B cell (primary cell): ENCODE measurements around the gene SLF2. TPM values are rescaled to one million over a fixed set of nuclear protein-coding genes. Genes with fewer than 3 reads are reported as not detected.

ENCODE experiments used
- ATAC-seq: fragments of 200-7000 bp; cut with Tn5 transposase; one replicate; pipeline ENCODE4 v1.10.0; 2021; ENCODE audit warnings: low read depth, mild to moderate bottlenecking, moderate number of reproducible peaks, moderate library complexity
- CTCF ChIA-PET: fragments of 350-600 bp; sonication (Branson Sonifier 250); formaldehyde crosslinking; loops from one replicate; lab custom pipeline; 2021; ENCODE audit warnings: antibody characterized with exemption, inconsistent platforms; lab: Charles Lee
- POLR2A ChIA-PET: fragments of 350-600 bp; sonication (Branson Sonifier 250); formaldehyde crosslinking; loops from one replicate; lab custom pipeline; 2021; ENCODE audit warnings: antibody characterized with exemption; lab: Charles Lee
- DNase-seq: peaks from one replicate; pipeline ENCODE4 v3.0.0; 2013
- H2AFZ ChIP-seq: 2 replicates; pipeline ENCODE4 v1.6.1; 2012; ENCODE audit warnings: mild to moderate bottlenecking, low read depth, low read length; ENCODE audit not compliant: insufficient read depth, poor library complexity, severe bottlenecking
- H3K27ac ChIP-seq, 2 donors: 1 replicate in 1 of 2; 2 replicates in 1 of 2; pipeline ENCODE4 v1.5.1; 2012 to 2013; ENCODE audit warnings: low read length in 2 of 2, mild to moderate bottlenecking in 2 of 2, moderate library complexity in 1 of 2
- H3K27me3 ChIP-seq, 4 experiments: fragments of 200-600 bp in 1 of 4; sonication (generic) in 1 of 4; replicated peaks in 1 of 4; 1 replicate in 2 of 4; 2 replicates in 2 of 4; pipeline versions ENCODE4 v1.6.1 to v1.7.0; 2013 to 2016; ENCODE audit warnings: low read length in 3 of 4, mild to moderate bottlenecking in 2 of 4, mixed read lengths in 1 of 4, moderate library complexity in 1 of 4; ENCODE audit not compliant: insufficient read depth in 4 of 4, control insufficient read depth in 3 of 4; ENCODE audit errors: control extremely low read depth in 1 of 4
- H3K36me3 ChIP-seq, 2 experiments: replicated peaks in 1 of 2; 1 replicate in 1 of 2; 2 replicates in 1 of 2; pipeline versions ENCODE4 v1.6.1 to v1.7.1; 2013; ENCODE audit warnings: low read length in 1 of 2; ENCODE audit not compliant: insufficient read depth in 2 of 2, control insufficient read depth in 1 of 2; ENCODE audit errors: control extremely low read depth in 1 of 2, extremely low read depth in 1 of 2
- H3K4me1 ChIP-seq, 2 donors: fragments of 200-600 bp in 1 of 2; sonication (generic) in 1 of 2; 1 replicate in 1 of 2; 2 replicates in 1 of 2; pipeline versions ENCODE4 v1.5.1 to v1.6.1; 2013 to 2017; ENCODE audit warnings: low read length in 2 of 2; ENCODE audit not compliant: control insufficient read depth in 2 of 2, insufficient read depth in 2 of 2
- H3K4me2 ChIP-seq: replicated peaks from 2 replicates; pipeline ENCODE3; 2012; ENCODE audit warnings: mild to moderate bottlenecking, low read depth, low read length; ENCODE audit not compliant: poor library complexity, severe bottlenecking
- H3K4me3 ChIP-seq, 5 experiments: fragments of 200-600 bp in 1 of 5; sonication (generic) in 1 of 5; 1 replicate in 3 of 5; 2 replicates in 2 of 5; pipeline versions ENCODE4 v1.5.1 to v1.7.0; 2011 to 2016; ENCODE audit warnings: low read length in 4 of 5, mild to moderate bottlenecking in 4 of 5, low read depth in 2 of 5, control low read depth in 1 of 5, moderate library complexity in 1 of 5; ENCODE audit not compliant: insufficient read depth in 1 of 5; ENCODE audit errors: control extremely low read depth in 1 of 5, extremely low read depth in 1 of 5
- H3K79me2 ChIP-seq: fragments of 200-600 bp; sonication (generic); one replicate; pipeline ENCODE4 v1.6.0; 2016; ENCODE audit warnings: low read length; ENCODE audit not compliant: control insufficient read depth, insufficient read depth
- H3K9ac ChIP-seq: fragments of 200-600 bp; sonication (generic); 2 replicates; pipeline ENCODE4 v1.6.1; 2017; ENCODE audit warnings: mild to moderate bottlenecking, low read length, moderate library complexity
- H3K9me3 ChIP-seq, 3 donors: one replicate each; pipeline versions ENCODE4 v1.6.1 to v1.7.1; 2013; ENCODE audit warnings: low read length in 2 of 3; ENCODE audit not compliant: control insufficient read depth in 2 of 3, insufficient read depth in 1 of 3; ENCODE audit errors: control extremely low read depth in 1 of 3
- H4K20me1 ChIP-seq: 2 replicates; pipeline ENCODE4 v1.6.0; 2012; ENCODE audit warnings: mild to moderate bottlenecking, low read length; ENCODE audit not compliant: insufficient read depth, control insufficient read depth, poor library complexity, severe bottlenecking
- H3K27ac Mint-ChIP-seq: one replicate; pipeline ENCODE4 v1.8.0; 2021; ENCODE audit warnings: mixed read lengths
- H3K27me3 Mint-ChIP-seq: one replicate; pipeline ENCODE4 v1.8.0; 2021; ENCODE audit warnings: mixed read lengths
- H3K4me1 Mint-ChIP-seq: one replicate; pipeline ENCODE4 v1.8.0; 2021; ENCODE audit warnings: mixed read lengths
- H3K4me3 Mint-ChIP-seq: one replicate; pipeline ENCODE4 v1.8.0; 2021; ENCODE audit warnings: mixed read lengths
- H3K9me3 Mint-ChIP-seq: one replicate; pipeline ENCODE4 v1.8.0; 2022; ENCODE audit warnings: mixed read lengths; ENCODE audit not compliant: insufficient read depth
- CTCF ChIP-seq: fragments of 200-600 bp; IDR thresholded peaks from one replicate; pipeline ENCODE4 v1.8.0; 2022; ENCODE audit warnings: antibody characterized with exemption, mild to moderate bottlenecking
- EZH2 ChIP-seq: IDR thresholded peaks from 2 replicates; pipeline ENCODE4 v1.6.1; 2012; ENCODE audit warnings: borderline replicate concordance, low read depth, mild to moderate bottlenecking, moderate library complexity, low read length; ENCODE audit not compliant: insufficient read depth, poor library complexity, severe bottlenecking
- WGBS: methylation state at CpG from one replicate; pipeline ENCODE4 v1.1.5; 2013; ENCODE audit warnings: missing lambda C conversion rate; ENCODE audit not compliant: insufficient coverage; 5-methylcytosine and 5-hydroxymethylcytosine counted together
- intact Hi-C: fragments of 100-400 bp; cut with micrococcal nuclease; formaldehyde crosslinking; loops from one replicate; pipeline ENCODE4 v1.10.0; 2022
- polyA plus RNA-seq: library from polyadenylated mRNA; depleted of rRNA; stranded (reverse); fragments of >200 nt; gene quantifications from 2 replicates; pipeline ENCODE4 v1.2.3, GENCODE V29; 2012
- total RNA-seq, 2 donors: library from RNA; stranded (reverse); fragments of 120-200 nt in 1 of 2; gene quantifications; 1 replicate in 1 of 2; 2 replicates in 1 of 2; pipeline versions ENCODE4 v1.2.3 to v1.2.4, GENCODE V29; 2013 to 2022

The SLF2 gene
- total and polyA plus RNA-seq, 2 donors (not counting 1 experiment from before 2014, with no cell fraction given), result 11.8 to 65.6 TPM

DNA sequence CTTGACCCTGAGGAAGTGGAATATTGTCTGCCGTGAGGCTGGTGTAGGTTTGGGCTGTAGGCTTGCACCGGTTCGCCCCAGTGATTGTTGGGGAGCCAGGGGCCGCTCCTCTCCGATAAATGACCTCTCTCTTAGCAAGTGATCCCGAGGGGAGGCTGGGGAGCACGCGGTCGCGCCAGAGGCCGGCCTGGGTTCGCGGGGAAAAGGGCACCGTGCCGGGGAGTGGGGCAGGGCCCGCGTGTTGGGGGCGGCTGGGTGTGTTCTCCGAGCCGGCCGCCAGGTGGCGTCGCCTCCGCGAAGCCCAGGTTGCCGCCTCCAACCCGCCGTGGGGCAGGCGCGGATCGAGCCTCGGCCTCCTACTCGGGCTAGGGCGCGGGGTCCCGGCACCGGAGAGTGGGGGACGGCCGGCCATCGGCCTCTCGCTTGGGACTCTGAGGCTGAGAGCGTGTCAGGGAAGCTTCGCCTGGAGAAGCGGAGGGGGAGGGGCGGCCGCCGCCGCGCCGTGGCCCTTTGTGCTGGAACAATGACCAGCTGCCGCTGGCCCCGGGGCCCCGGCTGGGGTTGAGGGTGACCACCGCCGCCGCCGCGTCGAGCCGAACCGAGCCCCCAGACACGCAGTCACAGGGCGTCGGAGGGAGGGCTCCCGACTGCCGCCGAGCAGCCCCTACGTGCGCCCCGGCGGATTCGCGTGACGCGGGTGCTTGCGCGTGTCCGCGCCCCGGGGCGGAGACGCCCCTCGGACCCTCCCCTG lies 86.4 kb downstream of the SLF2 start:
- peak overlapping the region; percentile 84 to 87 for H3K27ac ChIP-seq
- intact Hi-C loops, result loop anchor here (1.0 to 5.0 kb wide), 4 partner anchors 14 to 1377 kb away; partner anchors contain the start of genes PDZD7, SFXN3 and SLC25A28
- H3K27me3 Mint-ChIP-seq, result no peaks in the 10 kb centered on the region
- DNase-seq (peak; percentile 88), ATAC-seq (peak; percentile 59)
- no peaks in the 10 kb centered on the region for H3K79me2 ChIP-seq
- CTCF ChIA-PET, result interaction anchor here (0.7 to 8.4 kb wide), 11 partner anchors 9 to 44 kb away, joined by 3 to 70 read pairs (median 7); partner anchors contain the start of genes MRPL43, SEMA4G and TWNK
- H3K9me3 Mint-ChIP-seq, result no peaks in the 10 kb centered on the region
- peak overlapping the region; percentile 96 for H3K27ac Mint-ChIP-seq
- peak overlapping the region; percentile 95 for H3K4me2 ChIP-seq
- peak overlapping the region; percentile 81 for H2AFZ ChIP-seq
- H3K4me1 ChIP-seq, result peaks cover 22 to 34% of the 10 kb centered on the region in 2 donors
- under 1% methylated on average over 83 of the region's 83 CpGs for WGBS
- peaks cover 25% of the 10 kb centered on the region for H4K20me1 ChIP-seq
- H3K4me3 ChIP-seq, result peak overlapping the region; percentile 37 to 89 (median 86)
- no peaks in the 10 kb centered on the region for H3K9me3 ChIP-seq
- TF ChIP-seq EZH2 (no peak), CTCF (peak; percentile 88)
- peak overlapping the region; percentile 81 for H3K9ac ChIP-seq
- H3K36me3 ChIP-seq, result peaks cover 0 to 9% of the 10 kb centered on the region in 2 experiments
- H3K4me1 Mint-ChIP-seq, result peaks cover 29% of the 10 kb centered on the region
- peaks cover 0 to 2% (median 0%) of the 10 kb centered on the region in 4 experiments for H3K27me3 ChIP-seq
- POLR2A ChIA-PET, result interaction anchor here (1.1 to 2.4 kb wide), 2 partner anchors 19 to 86 kb away, joined by 3 to 9 read pairs; partner anchors contain the start of gene SLF2
- H3K4me3 Mint-ChIP-seq, result peak overlapping the region; percentile 95
